DOHH2 (cell line): ENCODE data around the gene CHST3.

Source experiments
- CTCF ChIP-seq: fragments of 200-600 bp; sonication (generic); IDR thresholded peaks from one replicate; pipeline ENCODE4 v1.5.1; 2014; ENCODE audit warnings: antibody characterized with exemption, mild to moderate bottlenecking, low read depth, low read length; ENCODE audit not compliant: poor library complexity, severe bottlenecking
- EZH2phosphoT487 ChIP-seq: fragments of 200-600 bp; sonication (generic); IDR thresholded peaks from 2 replicates; pipeline ENCODE4 v1.6.1; 2017; ENCODE audit warnings: borderline replicate concordance, mild to moderate bottlenecking, antibody characterized with exemption, low read length, moderate library complexity, mixed read lengths

GRCh38 chr10:71984126-71984808 lies 20.1 kb downstream of the CHST3 start:
- TF ChIP-seq CTCF (no peak), EZH2phosphoT487 (no peak)
